ENCODE data around the gene SOX1.

Gene SOX1

GRCh38 chr13:112067116-112067741 lies at the start of gene SOX1:
Gene SOX1, plus strand, starts transcription at chr13:112067149. Its CDS starts 510 bp downstream, at chr13:112067659.
- H3K27ac ChIP-seq (ENCODE audit: low read depth in 2 of 2, low read length in 2 of 2): no peak within 1 kb of the TSS
- no peaks in the 10 kb centered on the region for H3K36me3 ChIP-seq (ENCODE audit: control insufficient read depth in 2 of 2, insufficient read depth in 2 of 2, low read length in 2 of 2)
- no peaks in the 10 kb centered on the region for H3K4me1 ChIP-seq (ENCODE audit: control insufficient read depth in 2 of 2, insufficient read depth in 2 of 2, low read length in 2 of 2)
- no peaks in the 10 kb centered on the region for H3K9me3 ChIP-seq (ENCODE audit: control insufficient read depth in 2 of 2, low read length in 2 of 2)
- peaks cover 46 to 62% of the 10 kb centered on the region in 2 donors for H3K27me3 ChIP-seq (ENCODE audit: control insufficient read depth in 2 of 2, insufficient read depth in 2 of 2, low read length in 2 of 2)
- no peak within 1 kb of the TSS for H3K9ac ChIP-seq (ENCODE audit: low read depth in 1 of 2, low read length in 2 of 2)
- peak within 1 kb of the TSS; percentile 30 to 37 for H3K4me3 ChIP-seq (ENCODE audit: low read length in 2 of 2)

- no peak overlapping the region for H3K27ac ChIP-seq (ENCODE audit: low read depth in 2 of 2, low read length in 2 of 2)
- H3K9me3 ChIP-seq (ENCODE audit: control insufficient read depth in 2 of 2, low read length in 2 of 2): no peaks in the 10 kb centered on the region
- H3K9ac ChIP-seq (ENCODE audit: low read depth in 1 of 2, low read length in 2 of 2): no peak overlapping the region
- no peak overlapping the region for H3K4me3 ChIP-seq (ENCODE audit: low read length in 2 of 2)
- H3K36me3 ChIP-seq (ENCODE audit: control insufficient read depth in 2 of 2, insufficient read depth in 2 of 2, low read length in 2 of 2): no peaks in the 10 kb centered on the region
- no peaks in the 10 kb centered on the region for H3K27me3 ChIP-seq (ENCODE audit: control insufficient read depth in 2 of 2, insufficient read depth in 2 of 2, low read length in 2 of 2)
- H3K4me1 ChIP-seq (ENCODE audit: control insufficient read depth in 2 of 2, insufficient read depth in 2 of 2, low read length in 2 of 2): no peaks in the 10 kb centered on the region
These were observed 42.4 kb upstream of the SOX1 start for GRCh38 chr13:112024577-112024976.

GRCh38 chr13:112027250-112027649 lies 39.7 kb upstream of the SOX1 start:
- H3K4me3 ChIP-seq (ENCODE audit: low read length in 2 of 2): no peak overlapping the region
- no peaks in the 10 kb centered on the region for H3K4me1 ChIP-seq (ENCODE audit: control insufficient read depth in 2 of 2, insufficient read depth in 2 of 2, low read length in 2 of 2)

GRCh38 chr13:112028481-112028880 lies 38.5 kb upstream of the SOX1 start:
- no peaks in the 10 kb centered on the region for H3K4me1 ChIP-seq (ENCODE audit: control insufficient read depth in 2 of 2, insufficient read depth in 2 of 2, low read length in 2 of 2)
- no peaks in the 10 kb centered on the region for H3K9me3 ChIP-seq (ENCODE audit: control insufficient read depth in 2 of 2, low read length in 2 of 2)
- no peaks in the 10 kb centered on the region for H3K36me3 ChIP-seq (ENCODE audit: control insufficient read depth in 2 of 2, insufficient read depth in 2 of 2, low read length in 2 of 2)
- H3K4me3 ChIP-seq (ENCODE audit: low read length in 2 of 2): no peak overlapping the region
- H3K27ac ChIP-seq (ENCODE audit: low read depth in 2 of 2, low read length in 2 of 2): no peak overlapping the region
- no peaks in the 10 kb centered on the region for H3K27me3 ChIP-seq (ENCODE audit: control insufficient read depth in 2 of 2, insufficient read depth in 2 of 2, low read length in 2 of 2)
- no peak overlapping the region for H3K9ac ChIP-seq (ENCODE audit: low read depth in 1 of 2, low read length in 2 of 2)

More at GRCh38 chr13:112027250-112027649, 39.7 kb upstream of the SOX1 start:
- Histone ChIP-seq H3K36me3 (ENCODE audit: control insufficient read depth in 2 of 2, insufficient read depth in 2 of 2, low read length in 2 of 2) (no peaks in the 10 kb centered on the region), H3K9me3 (ENCODE audit: control insufficient read depth in 2 of 2, low read length in 2 of 2) (no peaks in the 10 kb centered on the region), H3K9ac (ENCODE audit: low read depth in 1 of 2, low read length in 2 of 2) (no peak overlapping the region), H3K27me3 (ENCODE audit: control insufficient read depth in 2 of 2, insufficient read depth in 2 of 2, low read length in 2 of 2) (no peaks in the 10 kb centered on the region), H3K27ac (ENCODE audit: low read depth in 2 of 2, low read length in 2 of 2) (no peak overlapping the region)

- no peak overlapping the region for H3K4me3 ChIP-seq (ENCODE audit: low read length in 2 of 2)
- H3K27ac ChIP-seq (ENCODE audit: low read depth in 2 of 2, low read length in 2 of 2): no peak overlapping the region
- H3K9ac ChIP-seq (ENCODE audit: low read depth in 1 of 2, low read length in 2 of 2): no peak overlapping the region
- no peaks in the 10 kb centered on the region for H3K36me3 ChIP-seq (ENCODE audit: control insufficient read depth in 2 of 2, insufficient read depth in 2 of 2, low read length in 2 of 2)
- H3K9me3 ChIP-seq (ENCODE audit: control insufficient read depth in 2 of 2, low read length in 2 of 2): no peaks in the 10 kb centered on the region
- H3K27me3 ChIP-seq (ENCODE audit: control insufficient read depth in 2 of 2, insufficient read depth in 2 of 2, low read length in 2 of 2): no peaks in the 10 kb centered on the region
- no peaks in the 10 kb centered on the region for H3K4me1 ChIP-seq (ENCODE audit: control insufficient read depth in 2 of 2, insufficient read depth in 2 of 2, low read length in 2 of 2)
These were observed 37.8 kb upstream of the SOX1 start for GRCh38 chr13:112029143-112029542.

- Histone ChIP-seq H3K27ac (ENCODE audit: low read depth in 2 of 2, low read length in 2 of 2) (no peak overlapping the region), H3K4me3 (ENCODE audit: low read length in 2 of 2) (no peak overlapping the region), H3K9ac (ENCODE audit: low read depth in 1 of 2, low read length in 2 of 2) (no peak overlapping the region), H3K9me3 (ENCODE audit: control insufficient read depth in 2 of 2, low read length in 2 of 2) (no peaks in the 10 kb centered on the region), H3K27me3 (ENCODE audit: control insufficient read depth in 2 of 2, insufficient read depth in 2 of 2, low read length in 2 of 2) (no peaks in the 10 kb centered on the region), H3K36me3 (ENCODE audit: control insufficient read depth in 2 of 2, insufficient read depth in 2 of 2, low read length in 2 of 2) (no peaks in the 10 kb centered on the region), H3K4me1 (ENCODE audit: control insufficient read depth in 2 of 2, insufficient read depth in 2 of 2, low read length in 2 of 2) (no peaks in the 10 kb centered on the region)
These were observed 34.6 kb upstream of the SOX1 start for GRCh38 chr13:112032186-112032993.

- no peaks in the 10 kb centered on the region for H3K4me1 ChIP-seq (ENCODE audit: control insufficient read depth in 2 of 2, insufficient read depth in 2 of 2, low read length in 2 of 2)
- H3K36me3 ChIP-seq (ENCODE audit: control insufficient read depth in 2 of 2, insufficient read depth in 2 of 2, low read length in 2 of 2): no peaks in the 10 kb centered on the region
- no peak overlapping the region for H3K4me3 ChIP-seq (ENCODE audit: low read length in 2 of 2)
- H3K27me3 ChIP-seq (ENCODE audit: control insufficient read depth in 2 of 2, insufficient read depth in 2 of 2, low read length in 2 of 2): peaks cover 0 to under 1% of the 10 kb centered on the region in 2 donors
- H3K27ac ChIP-seq (ENCODE audit: low read depth in 2 of 2, low read length in 2 of 2): no peak overlapping the region
- H3K9ac ChIP-seq (ENCODE audit: low read depth in 1 of 2, low read length in 2 of 2): no peak overlapping the region
- no peaks in the 10 kb centered on the region for H3K9me3 ChIP-seq (ENCODE audit: control insufficient read depth in 2 of 2, low read length in 2 of 2)
These were observed 32.7 kb upstream of the SOX1 start for GRCh38 chr13:112034231-112034630.

GRCh38 chr13:112034846-112035245 lies 32.1 kb upstream of the SOX1 start:
- Histone ChIP-seq H3K4me3 (ENCODE audit: low read length in 2 of 2) (no peak overlapping the region), H3K27me3 (ENCODE audit: control insufficient read depth in 2 of 2, insufficient read depth in 2 of 2, low read length in 2 of 2) (peaks cover 0 to 3% of the 10 kb centered on the region in 2 donors), H3K4me1 (ENCODE audit: control insufficient read depth in 2 of 2, insufficient read depth in 2 of 2, low read length in 2 of 2) (no peaks in the 10 kb centered on the region), H3K9ac (ENCODE audit: low read depth in 1 of 2, low read length in 2 of 2) (no peak overlapping the region), H3K9me3 (ENCODE audit: control insufficient read depth in 2 of 2, low read length in 2 of 2) (no peaks in the 10 kb centered on the region), H3K27ac (ENCODE audit: low read depth in 2 of 2, low read length in 2 of 2) (no peak overlapping the region), H3K36me3 (ENCODE audit: control insufficient read depth in 2 of 2, insufficient read depth in 2 of 2, low read length in 2 of 2) (no peaks in the 10 kb centered on the region)

GRCh38 chr13:112042496-112042895 lies 24.5 kb upstream of the SOX1 start:
- no peaks in the 10 kb centered on the region for H3K9me3 ChIP-seq (ENCODE audit: control insufficient read depth in 2 of 2, low read length in 2 of 2)
- H3K27me3 ChIP-seq (ENCODE audit: control insufficient read depth in 2 of 2, insufficient read depth in 2 of 2, low read length in 2 of 2): peaks cover 0 to 7% of the 10 kb centered on the region in 2 donors
- H3K4me3 ChIP-seq (ENCODE audit: low read length in 2 of 2): no peak overlapping the region

GRCh38 chr13:112052213-112052612 lies 14.7 kb upstream of the SOX1 start:
- Histone ChIP-seq H3K27me3 (ENCODE audit: control insufficient read depth in 2 of 2, insufficient read depth in 2 of 2, low read length in 2 of 2) (peaks cover 20 to 49% of the 10 kb centered on the region in 2 donors), H3K9me3 (ENCODE audit: control insufficient read depth in 2 of 2, low read length in 2 of 2) (no peaks in the 10 kb centered on the region), H3K9ac (ENCODE audit: low read depth in 1 of 2, low read length in 2 of 2) (no peak overlapping the region), H3K36me3 (ENCODE audit: control insufficient read depth in 2 of 2, insufficient read depth in 2 of 2, low read length in 2 of 2) (no peaks in the 10 kb centered on the region), H3K4me1 (ENCODE audit: control insufficient read depth in 2 of 2, insufficient read depth in 2 of 2, low read length in 2 of 2) (no peaks in the 10 kb centered on the region), H3K4me3 (ENCODE audit: low read length in 2 of 2) (no peak overlapping the region), H3K27ac (ENCODE audit: low read depth in 2 of 2, low read length in 2 of 2) (no peak overlapping the region)

More at GRCh38 chr13:112042496-112042895, 24.5 kb upstream of the SOX1 start:
- H3K4me1 ChIP-seq (ENCODE audit: control insufficient read depth in 2 of 2, insufficient read depth in 2 of 2, low read length in 2 of 2): no peaks in the 10 kb centered on the region
- H3K27ac ChIP-seq (ENCODE audit: low read depth in 2 of 2, low read length in 2 of 2): no peak overlapping the region
- H3K9ac ChIP-seq (ENCODE audit: low read depth in 1 of 2, low read length in 2 of 2): peak overlapping the region in 1 of 2 donors; percentile 29
- H3K36me3 ChIP-seq (ENCODE audit: control insufficient read depth in 2 of 2, insufficient read depth in 2 of 2, low read length in 2 of 2): no peaks in the 10 kb centered on the region

Measured in mucosa of rectum (tissue), 2 donors.